ENCODE measurements around the gene HYKK. TPM values are rescaled to one million over a fixed set of nuclear protein-coding genes. Genes with fewer than 3 reads are reported as not detected.
A peak's percentile ranks its signal among the peaks of the same experiment; 100 is the strongest.

The HYKK gene
- total and polyA plus RNA-seq, 9 of the 15 experiments (the other 6 are each of a cell fraction or from before 2014, with no cell fraction given) = 1.9 to 6.1 (median 4.3) TPM

DNA sequence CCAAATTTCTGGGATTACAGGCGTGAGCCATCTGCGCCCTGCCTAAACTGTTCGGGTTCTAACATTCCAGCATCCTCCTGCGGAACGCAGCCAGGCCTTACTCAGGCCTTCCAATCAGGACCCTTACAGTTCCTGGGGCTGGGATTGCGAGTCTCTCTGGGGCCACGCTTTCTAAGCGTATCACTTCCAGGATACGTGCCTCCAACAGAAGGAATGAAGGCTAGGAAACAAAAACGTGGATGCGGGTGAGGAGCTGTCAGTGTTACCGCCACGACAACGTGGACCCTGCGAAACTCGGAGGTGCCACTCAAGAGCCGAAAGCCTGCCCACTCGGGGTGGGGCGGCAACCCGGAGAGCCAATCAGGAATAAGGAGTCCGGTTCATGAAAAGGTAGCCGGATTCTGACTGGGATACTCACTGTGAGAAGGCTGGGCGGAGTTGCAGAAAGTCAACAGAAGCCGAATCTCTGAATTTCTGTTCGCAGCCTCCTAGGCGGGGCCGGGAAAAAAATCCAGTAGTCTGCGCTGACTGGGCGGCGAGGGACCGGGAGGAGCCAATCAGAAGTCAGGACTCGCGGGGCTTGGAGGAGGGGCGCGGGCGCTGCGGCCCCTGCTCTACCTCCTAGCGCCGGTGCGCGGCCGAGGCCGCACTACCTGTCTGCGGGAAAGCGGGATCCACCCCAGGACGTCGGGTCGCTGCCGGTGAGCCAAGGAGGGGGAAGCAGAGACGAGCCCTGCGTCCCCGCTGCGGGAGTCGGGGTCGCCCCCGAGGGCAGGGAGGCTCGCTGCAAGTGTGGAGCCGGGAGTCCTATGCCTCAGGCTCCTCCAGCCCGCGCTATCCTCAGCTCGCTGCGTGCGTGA, at the start of gene HYKK (continued):
- TF ChIP-seq ATF6 (CRISPR knock-in tag; IDR thresholded peaks at IDR 0.05) (no peak), SNRNP70 (optimal IDR thresholded peaks at IDR 0.05; ENCODE audit: low read depth, low read length) (no peak), ARHGAP35 (IDR thresholded peaks at IDR 0.05; ENCODE audit: partially characterized antibody) (no peak), ETS1 (conservative IDR thresholded peaks at IDR 0.05; ENCODE audit: control insufficient read depth, low read depth, low read length) (0 out of 2 replicates have a peak, but pooled peaks have one; percentile 30), NCOA6 (IDR thresholded peaks at IDR 0.05) (no peak), PCBP1 (IDR thresholded peaks at IDR 0.05; ENCODE audit: low read depth, low read length, poor library complexity, severe bottlenecking) (peak; percentile 54), KDM5B (IDR thresholded peaks at IDR 0.05; ENCODE audit: insufficient replicate concordance, low read depth, low read length) (peak; percentile 77), RBFOX2 (IDR thresholded peaks at IDR 0.05; ENCODE audit: low read depth, low read length) (peak; percentile 85), MAZ (CRISPR knock-in tag; conservative IDR thresholded peaks at IDR 0.05 in 1 of 2, IDR thresholded peaks at IDR 0.05 in 1 of 2) (peak in 1 of 2 experiments; percentile 51; a peak in 1 of 4 replicates), PHF20 (IDR thresholded peaks at IDR 0.05; ENCODE audit: partially characterized antibody) (peak; percentile 51), RB1 (IDR thresholded peaks at IDR 0.05; ENCODE audit: low read depth) (peak; percentile 83), ZNF583 (CRISPR knock-in tag; IDR thresholded peaks at IDR 0.05) (no peak), SIX5 (IDR thresholded peaks at IDR 0.05; ENCODE audit: borderline replicate concordance in 1 of 2, insufficient read depth in 1 of 2, low read depth in 1 of 2, low read length in 2 of 2) (no peak)
- TF ChIP-seq, protein P1, sequence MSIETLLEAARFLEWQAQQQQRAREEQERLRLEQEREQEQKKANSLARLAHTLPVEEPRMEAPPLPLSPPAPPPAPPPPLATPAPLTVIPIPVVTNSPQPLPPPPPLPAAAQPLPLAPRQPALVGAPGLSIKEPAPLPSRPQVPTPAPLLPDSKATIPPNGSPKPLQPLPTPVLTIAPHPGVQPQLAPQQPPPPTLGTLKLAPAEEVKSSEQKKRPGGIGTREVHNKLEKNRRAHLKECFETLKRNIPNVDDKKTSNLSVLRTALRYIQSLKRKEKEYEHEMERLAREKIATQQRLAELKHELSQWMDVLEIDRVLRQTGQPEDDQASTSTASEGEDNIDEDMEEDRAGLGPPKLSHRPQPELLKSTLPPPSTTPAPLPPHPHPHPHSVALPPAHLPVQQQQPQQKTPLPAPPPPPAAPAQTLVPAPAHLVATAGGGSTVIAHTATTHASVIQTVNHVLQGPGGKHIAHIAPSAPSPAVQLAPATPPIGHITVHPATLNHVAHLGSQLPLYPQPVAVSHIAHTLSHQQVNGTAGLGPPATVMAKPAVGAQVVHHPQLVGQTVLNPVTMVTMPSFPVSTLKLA (conservative IDR thresholded peaks at IDR 0.05) = peak; percentile 79 to 91
- TF ChIP-seq, protein P2, sequence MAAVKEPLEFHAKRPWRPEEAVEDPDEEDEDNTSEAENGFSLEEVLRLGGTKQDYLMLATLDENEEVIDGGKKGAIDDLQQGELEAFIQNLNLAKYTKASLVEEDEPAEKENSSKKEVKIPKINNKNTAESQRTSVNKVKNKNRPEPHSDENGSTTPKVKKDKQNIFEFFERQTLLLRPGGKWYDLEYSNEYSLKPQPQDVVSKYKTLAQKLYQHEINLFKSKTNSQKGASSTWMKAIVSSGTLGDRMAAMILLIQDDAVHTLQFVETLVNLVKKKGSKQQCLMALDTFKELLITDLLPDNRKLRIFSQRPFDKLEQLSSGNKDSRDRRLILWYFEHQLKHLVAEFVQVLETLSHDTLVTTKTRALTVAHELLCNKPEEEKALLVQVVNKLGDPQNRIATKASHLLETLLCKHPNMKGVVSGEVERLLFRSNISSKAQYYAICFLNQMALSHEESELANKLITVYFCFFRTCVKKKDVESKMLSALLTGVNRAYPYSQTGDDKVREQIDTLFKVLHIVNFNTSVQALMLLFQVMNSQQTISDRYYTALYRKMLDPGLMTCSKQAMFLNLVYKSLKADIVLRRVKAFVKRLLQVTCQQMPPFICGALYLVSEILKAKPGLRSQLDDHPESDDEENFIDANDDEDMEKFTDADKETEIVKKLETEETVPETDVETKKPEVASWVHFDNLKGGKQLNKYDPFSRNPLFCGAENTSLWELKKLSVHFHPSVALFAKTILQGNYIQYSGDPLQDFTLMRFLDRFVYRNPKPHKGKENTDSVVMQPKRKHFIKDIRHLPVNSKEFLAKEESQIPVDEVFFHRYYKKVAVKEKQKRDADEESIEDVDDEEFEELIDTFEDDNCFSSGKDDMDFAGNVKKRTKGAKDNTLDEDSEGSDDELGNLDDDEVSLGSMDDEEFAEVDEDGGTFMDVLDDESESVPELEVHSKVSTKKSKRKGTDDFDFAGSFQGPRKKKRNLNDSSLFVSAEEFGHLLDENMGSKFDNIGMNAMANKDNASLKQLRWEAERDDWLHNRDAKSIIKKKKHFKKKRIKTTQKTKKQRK (IDR thresholded peaks at IDR 0.05; ENCODE audit: borderline replicate concordance, low read depth, low read length) = no peak
